Measurements from ENCODE around the gene CASP7. TPM values are rescaled to one million over a fixed set of nuclear protein-coding genes. Genes with fewer than 3 reads are reported as not detected.

Gene CASP7
- total RNA-seq, 1 experiment from 2014 or later, result 38.2 TPM

GRCh38 chr10:113732160-113732881, 52.6 kb downstream of the CASP7 start:
- DNase-seq (ENCODE audit: low read depth, low spot score), result no peak

GRCh38 chr10:113732966-113733365, 53.3 kb downstream of the CASP7 start:
- ChIA-PET CTCF (no interaction called here), POLR2A (interaction anchor here (0.6 kb wide), 1 partner anchor 136 kb away, joined by 3 read pairs; no protein-coding TSS in a partner anchor)
- no TSS peak for BruUV-seq (replicated peaks)

More at GRCh38 chr10:113732160-113732881, 52.6 kb downstream of the CASP7 start:
- no peak for ATAC-seq
- ChIA-PET CTCF (interaction anchor here (0.6 to 0.8 kb wide), 2 partner anchors 30 to 572 kb away, joined by 3 to 11 read pairs; no protein-coding TSS in a partner anchor), POLR2A (no interaction called here)
- no TSS peak for BruUV-seq (replicated peaks)
- H3K27me3 ChIP-seq (ENCODE audit: control insufficient read depth, insufficient read depth, low read length), result no peaks in the 10 kb centered on the region
- H3K4me1 ChIP-seq (ENCODE audit: control insufficient read depth, insufficient read depth, low read length), result no peaks in the 10 kb centered on the region
- no peak overlapping the region for H3K27ac ChIP-seq (ENCODE audit: low read length)
- no peaks in the 10 kb centered on the region for H3K9me3 ChIP-seq (ENCODE audit: control insufficient read depth, insufficient read depth, low read depth, low read length)
- H3K36me3 ChIP-seq (ENCODE audit: control insufficient read depth, insufficient read depth, low read length), result 0 out of 2 replicates have a peak, but pooled peaks cover 2% of the 10 kb centered on the region
- H3K4me3 ChIP-seq (ENCODE audit: low read depth in 2 of 2, low read length in 2 of 2), result no peak overlapping the region
- in situ Hi-C loops (cut with HindIII; ENCODE audit: low pct_unique_long_range_greater_than_20kb, low sequenced_read_pairs), result no loop called here
- TF ChIP-seq CTCF (IDR thresholded peaks at IDR 0.05) (no peak), POLR2AphosphoS5 (IDR thresholded peaks at IDR 0.05; ENCODE audit: low read depth, low read length) (no peak), TCF7L2 (IDR thresholded peaks at IDR 0.05; ENCODE audit: low read depth, low read length) (no peak), REST (IDR thresholded peaks at IDR 0.05; ENCODE audit: insufficient read depth in 1 of 2, low read depth in 2 of 2, low read length in 1 of 2) (no peak), SIN3A (IDR thresholded peaks at IDR 0.05; ENCODE audit: borderline replicate concordance, insufficient read depth, low read depth, low read length) (no peak)
- intact Hi-C loops (cut with micrococcal nuclease; ENCODE audit: unreplicated experiment), result no loop called here

More at GRCh38 chr10:113732966-113733365, 53.3 kb downstream of the CASP7 start:
- Histone ChIP-seq H3K27ac (ENCODE audit: low read length) (no peak overlapping the region), H3K36me3 (ENCODE audit: control insufficient read depth, insufficient read depth, low read length) (0 out of 2 replicates have a peak, but pooled peaks cover 2% of the 10 kb centered on the region), H3K27me3 (ENCODE audit: control insufficient read depth, insufficient read depth, low read length) (no peaks in the 10 kb centered on the region), H3K9me3 (ENCODE audit: control insufficient read depth, insufficient read depth, low read depth, low read length) (no peaks in the 10 kb centered on the region), H3K4me1 (ENCODE audit: control insufficient read depth, insufficient read depth, low read length) (no peaks in the 10 kb centered on the region), H3K4me3 (ENCODE audit: low read depth in 2 of 2, low read length in 2 of 2) (no peak overlapping the region)
- intact Hi-C loops (cut with micrococcal nuclease; ENCODE audit: unreplicated experiment) (no loop called here), in situ Hi-C loops (cut with HindIII; ENCODE audit: low pct_unique_long_range_greater_than_20kb, low sequenced_read_pairs) (no loop called here)
- ATAC-seq (no peak), DNase-seq (ENCODE audit: low read depth, low spot score) (no peak)
- TF ChIP-seq POLR2AphosphoS5 (IDR thresholded peaks at IDR 0.05; ENCODE audit: low read depth, low read length) (no peak), REST (IDR thresholded peaks at IDR 0.05; ENCODE audit: insufficient read depth in 1 of 2, low read depth in 2 of 2, low read length in 1 of 2) (no peak), SIN3A (IDR thresholded peaks at IDR 0.05; ENCODE audit: borderline replicate concordance, insufficient read depth, low read depth, low read length) (no peak), TCF7L2 (IDR thresholded peaks at IDR 0.05; ENCODE audit: low read depth, low read length) (no peak), CTCF (IDR thresholded peaks at IDR 0.05) (no peak)

All from Panc1 (cell line).